HG02571 (cell line): ENCODE data around the gene NEURL3.

Source experiments
- ATAC-seq: cut with Tn5 transposase; IDR thresholded peaks from one replicate; pipeline ENCODE4 v1.9.1; 2021; ENCODE audit warnings: mild to moderate bottlenecking, moderate library complexity; ENCODE audit not compliant: unreplicated experiment

The NEURL3 gene

GRCh38 chr2:96528006-96528699, 23.0 kb upstream of the NEURL3 start:
- no peak for ATAC-seq

DNA sequence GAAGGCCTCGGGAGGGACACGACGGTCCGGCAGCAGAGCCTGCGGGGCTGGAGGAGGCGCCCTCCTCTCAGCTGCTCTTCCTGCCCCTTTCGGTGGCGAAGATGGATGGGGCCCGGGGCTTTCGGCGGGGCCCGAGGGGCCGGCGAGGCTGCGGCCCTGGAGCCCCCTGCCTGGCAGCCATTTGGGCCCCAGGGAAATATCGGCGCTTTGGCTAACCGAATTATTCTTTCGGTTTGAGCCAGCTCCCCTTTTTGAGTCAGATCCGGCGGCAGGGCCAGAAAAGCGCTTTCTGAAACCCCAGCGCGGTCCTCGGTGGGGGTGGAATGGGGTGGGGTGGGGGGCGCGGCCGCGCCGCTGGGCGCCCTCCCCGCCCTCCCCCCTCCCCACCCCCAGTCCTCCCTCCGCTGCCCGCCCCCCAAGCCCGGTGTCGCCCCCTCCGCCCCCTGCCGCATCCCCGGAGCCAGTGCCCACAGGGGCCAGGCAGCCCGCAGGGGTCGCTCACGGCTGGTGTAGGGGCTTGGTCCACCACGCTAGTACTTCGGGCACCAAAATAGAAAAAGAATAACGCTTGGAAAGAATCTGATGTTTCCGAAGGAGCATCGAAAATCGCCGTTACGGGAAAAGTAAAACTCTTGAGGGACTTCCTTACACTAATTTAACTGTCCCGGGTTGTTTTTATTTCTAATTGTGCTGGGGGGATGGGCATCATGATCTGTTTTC, 22.3 kb upstream of the NEURL3 start:
- no peak for ATAC-seq

- ATAC-seq, result no peak
Observed at GRCh38 chr2:96526615-96527285, 21.6 kb upstream of the NEURL3 start.

DNA sequence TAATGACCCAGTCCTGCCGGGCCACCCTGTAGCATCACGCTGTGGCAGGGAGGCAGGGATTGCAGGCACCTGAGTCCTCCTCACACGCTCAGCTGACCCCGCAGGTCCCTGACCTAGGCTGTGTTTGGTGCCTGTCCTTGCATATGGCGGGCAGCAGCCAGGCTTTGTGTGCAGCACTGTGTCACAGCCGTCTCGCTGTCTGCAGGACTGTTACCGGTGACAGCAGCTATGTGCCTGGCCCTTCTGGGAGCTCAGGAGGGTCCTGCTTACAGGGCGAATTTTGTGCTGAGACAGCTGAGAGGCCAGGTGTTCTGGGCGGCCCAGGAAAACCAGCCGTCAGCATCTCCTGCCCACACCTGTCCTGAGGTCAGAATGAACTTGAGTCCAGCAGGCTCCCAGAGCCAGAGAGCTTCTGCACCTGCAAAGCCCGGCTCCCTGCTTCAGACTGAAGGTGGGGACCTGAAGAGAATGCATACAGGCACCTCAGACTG, 21.0 kb upstream of the NEURL3 start:
- no peak for ATAC-seq

DNA sequence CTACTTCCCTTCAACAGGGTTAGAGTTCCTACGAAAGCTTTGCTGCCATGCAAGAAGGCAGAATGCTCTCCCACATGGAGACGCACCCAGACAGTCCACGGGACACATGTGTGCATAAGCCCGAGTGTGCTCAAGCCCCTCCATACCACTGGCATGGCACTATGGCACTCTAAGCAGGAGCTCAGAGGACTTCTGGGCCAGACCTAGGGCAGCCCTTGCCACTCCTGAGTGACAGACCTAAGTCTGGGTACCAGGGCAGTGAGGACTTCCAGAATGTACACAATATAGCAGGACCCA, 20.0 kb upstream of the NEURL3 start:
- no peak for ATAC-seq

DNA sequence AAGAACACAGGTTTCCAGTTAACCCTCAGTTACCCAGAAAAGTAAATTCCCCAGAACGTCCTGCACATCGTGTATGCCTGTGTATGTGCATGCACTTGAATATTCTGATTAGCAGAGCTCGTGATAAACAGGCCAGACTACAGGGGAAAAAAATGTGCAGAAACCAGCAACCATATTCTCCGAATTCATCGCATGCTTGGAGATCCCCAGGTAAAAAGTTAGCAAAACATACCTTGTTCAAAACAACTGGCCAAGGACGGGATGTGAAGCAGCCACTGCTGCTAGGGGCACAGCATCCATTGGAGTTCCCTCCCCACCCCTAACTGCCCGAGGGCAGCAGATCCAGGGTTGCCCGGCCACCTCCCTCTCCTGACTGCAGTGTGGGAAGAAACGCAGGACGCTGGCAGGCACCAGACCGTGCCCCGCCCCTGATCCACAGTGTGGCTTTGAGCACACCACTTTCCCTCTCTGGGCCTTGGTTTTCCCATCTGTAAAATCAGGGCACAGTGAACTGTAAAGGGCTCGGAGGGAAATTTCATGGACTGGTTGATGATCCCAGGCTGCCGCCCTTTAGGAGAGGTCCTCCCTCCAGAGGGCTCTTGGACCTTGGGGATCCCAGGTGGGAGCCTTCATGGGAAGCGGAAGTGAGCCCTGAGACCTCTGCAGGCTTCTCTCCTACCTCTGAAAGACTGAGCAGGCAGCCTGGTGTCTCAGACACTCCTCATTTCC, 19.5 kb upstream of the NEURL3 start:
- no peak for ATAC-seq

GRCh38 chr2:96523659-96524481, 18.7 kb upstream of the NEURL3 start:
- ATAC-seq, result no peak

- no peak for ATAC-seq
Observed at GRCh38 chr2:96522304-96523203, 17.4 kb upstream of the NEURL3 start.

GRCh38 chr2:96521219-96521618, 16.1 kb upstream of the NEURL3 start:
- ATAC-seq, result no peak

- ATAC-seq, result no peak
Observed at GRCh38 chr2:96520697-96521096, 15.5 kb upstream of the NEURL3 start.

DNA sequence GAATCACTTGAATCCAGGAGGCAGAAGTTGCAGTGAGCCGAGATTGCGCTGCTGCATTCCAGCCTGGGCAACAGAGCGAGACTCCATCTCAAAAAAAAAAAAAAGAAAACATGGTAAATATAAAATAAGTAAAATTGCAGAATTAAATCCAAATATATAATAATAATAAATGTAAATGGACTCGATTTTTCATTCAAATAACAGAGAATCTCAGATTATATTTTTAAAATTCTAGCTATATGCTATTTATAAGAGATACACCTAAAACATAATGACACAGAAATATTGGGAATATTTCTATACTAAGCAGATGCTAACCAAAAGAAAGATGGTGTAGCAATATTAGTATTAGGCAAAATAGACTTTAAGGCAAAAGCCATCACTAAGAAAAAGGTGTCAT, 15.1 kb upstream of the NEURL3 start:
- ATAC-seq, result no peak

GRCh38 chr2:96517079-96517478, 11.9 kb upstream of the NEURL3 start:
- ATAC-seq, result no peak

- ATAC-seq, result no peak
Observed at GRCh38 chr2:96514521-96514920, 9.4 kb upstream of the NEURL3 start.

GRCh38 chr2:96512341-96512740, 7.2 kb upstream of the NEURL3 start:
- no peak for ATAC-seq

- ATAC-seq, result no peak
Observed at GRCh38 chr2:96511851-96512250, 6.7 kb upstream of the NEURL3 start.

DNA sequence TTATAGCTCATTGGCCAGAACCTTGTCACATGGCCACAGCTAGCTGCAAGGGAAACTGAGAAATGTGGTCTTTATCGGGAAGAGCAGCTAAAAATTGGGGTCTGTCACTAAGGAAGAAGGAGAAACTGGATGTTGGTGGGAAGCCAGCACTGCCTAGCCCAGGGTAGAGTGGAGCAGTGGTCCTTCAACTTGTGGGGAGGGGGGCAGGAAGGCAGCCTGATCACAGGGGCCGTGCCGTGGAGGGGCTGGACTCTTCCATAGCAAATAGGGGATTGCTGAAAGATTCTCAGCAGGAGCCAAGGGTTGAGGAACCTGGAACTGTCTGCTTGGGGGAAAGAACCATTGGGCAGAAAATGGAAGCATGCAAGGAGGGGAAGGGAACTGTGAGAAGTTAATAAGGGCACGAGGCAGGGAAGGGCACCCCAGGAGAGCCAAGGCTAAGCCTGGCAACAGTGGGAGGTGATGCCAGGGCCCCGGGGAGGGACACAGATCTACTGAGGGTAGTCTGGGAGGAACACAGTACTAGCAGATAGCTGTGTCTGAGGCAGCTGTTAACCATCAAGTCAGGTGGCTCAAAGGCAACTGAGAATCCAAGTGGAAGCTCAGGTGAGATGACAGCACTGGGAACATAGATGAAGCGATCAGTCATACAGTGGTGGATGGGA, 5.9 kb upstream of the NEURL3 start:
- ATAC-seq, result no peak

- ATAC-seq, result no peak
Observed at GRCh38 chr2:96509847-96510230, 4.7 kb upstream of the NEURL3 start.

- ATAC-seq, result peak; percentile 55
Observed at GRCh38 chr2:96509114-96509846, 4.1 kb upstream of the NEURL3 start.
